Erythroblast (primary cell): Measurements from ENCODE around the gene PCID2.

Source experiments
- GATA1 ChIP-seq: IDR thresholded peaks from 2 replicates; pipeline ENCODE4 v1.6.1; 2011; ENCODE audit warnings: low read depth, mild to moderate bottlenecking, control low read depth, low read length, moderate library complexity
- POLR2A ChIP-seq: IDR thresholded peaks from 2 replicates; pipeline ENCODE4 v1.6.1; 2011; ENCODE audit warnings: mild to moderate bottlenecking, low read length

- TF ChIP-seq POLR2A: no peak
- no peak for TF ChIP-seq GATA1
Observed at GRCh38 chr13:113220877-113221276, 12.4 kb upstream of the PCID2 start.
